Measurements from ENCODE around the gene ZBTB16.

DNA sequence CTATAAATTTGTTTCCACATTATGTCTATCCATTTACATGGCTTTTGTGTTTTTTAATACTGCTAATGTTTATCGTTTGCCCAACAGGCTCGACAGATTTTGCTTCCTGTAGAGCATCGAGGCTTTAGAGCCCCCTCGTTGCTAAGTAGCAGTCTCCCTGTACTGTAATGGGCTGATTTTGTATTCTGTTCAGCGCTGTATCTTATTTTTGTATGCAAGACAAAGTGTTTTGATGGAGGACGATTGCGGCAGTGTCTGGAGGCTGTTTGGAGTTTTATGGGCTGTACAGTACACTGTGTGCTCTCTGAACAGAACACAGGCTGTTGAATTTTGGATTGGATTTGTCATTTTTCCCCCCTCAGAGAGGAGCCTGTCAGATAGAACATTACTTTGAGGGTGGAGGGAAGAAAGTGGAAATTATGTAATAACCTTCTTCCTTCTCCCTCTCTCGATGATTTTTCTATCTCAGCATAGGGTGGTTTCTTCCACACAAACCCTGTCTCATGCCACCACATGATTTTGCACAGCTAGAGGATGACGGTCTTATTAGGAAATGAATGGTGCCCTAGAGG lies 104.4 kb downstream of the ZBTB16 start:
- TF ChIP-seq, protein P1, sequence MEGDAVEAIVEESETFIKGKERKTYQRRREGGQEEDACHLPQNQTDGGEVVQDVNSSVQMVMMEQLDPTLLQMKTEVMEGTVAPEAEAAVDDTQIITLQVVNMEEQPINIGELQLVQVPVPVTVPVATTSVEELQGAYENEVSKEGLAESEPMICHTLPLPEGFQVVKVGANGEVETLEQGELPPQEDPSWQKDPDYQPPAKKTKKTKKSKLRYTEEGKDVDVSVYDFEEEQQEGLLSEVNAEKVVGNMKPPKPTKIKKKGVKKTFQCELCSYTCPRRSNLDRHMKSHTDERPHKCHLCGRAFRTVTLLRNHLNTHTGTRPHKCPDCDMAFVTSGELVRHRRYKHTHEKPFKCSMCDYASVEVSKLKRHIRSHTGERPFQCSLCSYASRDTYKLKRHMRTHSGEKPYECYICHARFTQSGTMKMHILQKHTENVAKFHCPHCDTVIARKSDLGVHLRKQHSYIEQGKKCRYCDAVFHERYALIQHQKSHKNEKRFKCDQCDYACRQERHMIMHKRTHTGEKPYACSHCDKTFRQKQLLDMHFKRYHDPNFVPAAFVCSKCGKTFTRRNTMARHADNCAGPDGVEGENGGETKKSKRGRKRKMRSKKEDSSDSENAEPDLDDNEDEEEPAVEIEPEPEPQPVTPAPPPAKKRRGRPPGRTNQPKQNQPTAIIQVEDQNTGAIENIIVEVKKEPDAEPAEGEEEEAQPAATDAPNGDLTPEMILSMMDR (IDR thresholded peaks at IDR 0.05; ENCODE audit: insufficient read depth, low read length), result no peak
- TF ChIP-seq POLR2AphosphoS5 (IDR thresholded peaks at IDR 0.05; ENCODE audit: low read depth), result no peak
- TF ChIP-seq, protein P2, sequence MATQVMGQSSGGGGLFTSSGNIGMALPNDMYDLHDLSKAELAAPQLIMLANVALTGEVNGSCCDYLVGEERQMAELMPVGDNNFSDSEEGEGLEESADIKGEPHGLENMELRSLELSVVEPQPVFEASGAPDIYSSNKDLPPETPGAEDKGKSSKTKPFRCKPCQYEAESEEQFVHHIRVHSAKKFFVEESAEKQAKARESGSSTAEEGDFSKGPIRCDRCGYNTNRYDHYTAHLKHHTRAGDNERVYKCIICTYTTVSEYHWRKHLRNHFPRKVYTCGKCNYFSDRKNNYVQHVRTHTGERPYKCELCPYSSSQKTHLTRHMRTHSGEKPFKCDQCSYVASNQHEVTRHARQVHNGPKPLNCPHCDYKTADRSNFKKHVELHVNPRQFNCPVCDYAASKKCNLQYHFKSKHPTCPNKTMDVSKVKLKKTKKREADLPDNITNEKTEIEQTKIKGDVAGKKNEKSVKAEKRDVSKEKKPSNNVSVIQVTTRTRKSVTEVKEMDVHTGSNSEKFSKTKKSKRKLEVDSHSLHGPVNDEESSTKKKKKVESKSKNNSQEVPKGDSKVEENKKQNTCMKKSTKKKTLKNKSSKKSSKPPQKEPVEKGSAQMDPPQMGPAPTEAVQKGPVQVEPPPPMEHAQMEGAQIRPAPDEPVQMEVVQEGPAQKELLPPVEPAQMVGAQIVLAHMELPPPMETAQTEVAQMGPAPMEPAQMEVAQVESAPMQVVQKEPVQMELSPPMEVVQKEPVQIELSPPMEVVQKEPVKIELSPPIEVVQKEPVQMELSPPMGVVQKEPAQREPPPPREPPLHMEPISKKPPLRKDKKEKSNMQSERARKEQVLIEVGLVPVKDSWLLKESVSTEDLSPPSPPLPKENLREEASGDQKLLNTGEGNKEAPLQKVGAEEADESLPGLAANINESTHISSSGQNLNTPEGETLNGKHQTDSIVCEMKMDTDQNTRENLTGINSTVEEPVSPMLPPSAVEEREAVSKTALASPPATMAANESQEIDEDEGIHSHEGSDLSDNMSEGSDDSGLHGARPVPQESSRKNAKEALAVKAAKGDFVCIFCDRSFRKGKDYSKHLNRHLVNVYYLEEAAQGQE (IDR thresholded peaks at IDR 0.05; ENCODE audit: insufficient replicate concordance, low read depth), result no peak
- TF ChIP-seq GABPA (IDR thresholded peaks at IDR 0.05; ENCODE audit: low read depth), result no peak

All from HL-60 (cell line).